NCI-H446 treated with DMSO at 0.1 percent for 48 hours (cell line): Measurements from ENCODE around the gene RHBDF2.
A peak's percentile ranks its signal among the peaks of the same experiment; 100 is the strongest.

ENCODE experiments used
- DNase-seq: peaks from one replicate; lab custom pipeline; 2025; lab: John Stamatoyannopoulos, UW

RHBDF2 gene

DNA sequence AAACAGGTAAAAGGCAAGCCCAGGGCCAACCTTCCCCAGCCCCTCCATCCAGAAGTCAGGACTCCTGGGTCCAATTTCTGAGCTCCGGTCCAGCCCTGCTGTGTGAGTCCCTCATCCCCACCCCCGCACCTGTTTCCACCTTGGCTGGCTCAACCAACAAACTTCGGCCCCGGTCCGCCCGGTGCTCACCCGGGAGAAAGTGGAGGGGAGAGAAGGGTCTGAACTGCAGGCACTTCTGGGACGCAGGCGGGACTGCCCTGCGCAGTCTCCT, 541 bp downstream of the RHBDF2 start:
- DNase-seq, result no peak

DNA sequence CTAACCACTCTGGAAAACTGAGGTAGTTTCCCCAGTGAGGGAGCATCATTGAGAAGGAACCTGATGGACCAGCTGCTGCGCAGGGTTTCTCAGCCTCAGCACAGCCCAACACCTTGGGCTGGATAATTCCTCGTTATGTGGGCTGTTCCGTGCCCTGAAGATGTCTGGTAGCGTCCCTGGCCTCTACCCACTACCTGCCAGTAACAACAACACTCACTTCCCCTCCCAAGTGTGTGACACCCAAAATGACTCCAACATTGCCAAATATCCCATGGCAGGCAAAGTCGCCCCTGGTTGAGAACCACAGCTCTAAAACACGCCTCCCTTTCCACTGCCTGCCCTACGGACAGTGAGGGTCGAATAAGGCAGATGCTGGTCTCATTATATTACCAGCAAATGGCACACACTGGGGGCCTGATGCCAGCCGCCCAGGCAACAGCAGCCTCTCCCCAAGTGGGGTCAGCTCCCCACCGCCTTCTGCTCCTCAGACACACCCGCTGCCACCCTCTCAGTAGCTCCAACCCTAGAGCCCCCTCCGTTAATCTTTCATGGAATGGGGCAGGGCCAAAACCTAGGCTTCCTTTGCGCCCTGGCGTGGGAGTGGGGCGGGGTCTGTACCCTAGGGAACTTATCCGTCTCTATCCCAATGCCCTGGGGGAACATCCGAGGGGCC, 1.0 kb downstream of the RHBDF2 start:
- DNase-seq, result no peak

DNA sequence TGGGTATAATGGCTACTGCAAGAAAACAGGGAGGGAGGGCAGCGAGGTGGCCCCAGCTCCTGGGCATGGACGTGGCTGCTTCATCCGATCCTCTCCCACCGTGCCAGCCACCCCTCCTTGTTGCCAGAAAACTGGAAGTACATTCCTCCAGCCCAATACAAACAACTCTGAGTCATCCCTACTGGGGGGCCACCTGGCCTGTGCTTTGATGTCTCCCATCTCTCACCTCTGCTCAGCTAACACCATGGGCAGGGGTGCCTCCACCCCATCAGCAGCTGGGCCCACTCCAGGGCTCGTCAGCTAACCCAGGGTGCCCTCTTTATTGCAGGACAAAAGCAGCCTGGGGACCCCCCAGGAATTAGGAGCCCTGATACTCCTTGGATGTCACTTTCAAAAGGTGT, 2.0 kb downstream of the RHBDF2 start:
- DNase-seq, result peak; percentile 6

DNA sequence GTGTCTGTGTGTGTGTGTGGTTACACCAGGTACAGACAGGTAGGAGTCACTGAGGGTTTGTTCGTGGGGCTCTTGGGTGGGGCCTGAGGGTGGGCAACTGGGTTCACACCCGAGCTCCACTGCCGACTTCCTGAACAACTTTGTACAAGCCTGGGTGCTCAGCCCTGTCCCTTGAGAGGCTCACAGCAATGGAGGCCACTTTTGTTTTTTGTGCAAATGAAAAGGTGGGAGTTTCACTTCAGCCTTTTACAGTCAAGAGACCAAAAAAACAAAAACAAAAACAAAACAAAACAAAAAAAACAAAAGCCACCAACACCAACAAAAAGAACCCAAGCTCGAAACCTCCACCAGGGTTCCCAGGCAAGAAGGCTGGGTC, 2.4 kb downstream of the RHBDF2 start:
- no peak for DNase-seq

DNA sequence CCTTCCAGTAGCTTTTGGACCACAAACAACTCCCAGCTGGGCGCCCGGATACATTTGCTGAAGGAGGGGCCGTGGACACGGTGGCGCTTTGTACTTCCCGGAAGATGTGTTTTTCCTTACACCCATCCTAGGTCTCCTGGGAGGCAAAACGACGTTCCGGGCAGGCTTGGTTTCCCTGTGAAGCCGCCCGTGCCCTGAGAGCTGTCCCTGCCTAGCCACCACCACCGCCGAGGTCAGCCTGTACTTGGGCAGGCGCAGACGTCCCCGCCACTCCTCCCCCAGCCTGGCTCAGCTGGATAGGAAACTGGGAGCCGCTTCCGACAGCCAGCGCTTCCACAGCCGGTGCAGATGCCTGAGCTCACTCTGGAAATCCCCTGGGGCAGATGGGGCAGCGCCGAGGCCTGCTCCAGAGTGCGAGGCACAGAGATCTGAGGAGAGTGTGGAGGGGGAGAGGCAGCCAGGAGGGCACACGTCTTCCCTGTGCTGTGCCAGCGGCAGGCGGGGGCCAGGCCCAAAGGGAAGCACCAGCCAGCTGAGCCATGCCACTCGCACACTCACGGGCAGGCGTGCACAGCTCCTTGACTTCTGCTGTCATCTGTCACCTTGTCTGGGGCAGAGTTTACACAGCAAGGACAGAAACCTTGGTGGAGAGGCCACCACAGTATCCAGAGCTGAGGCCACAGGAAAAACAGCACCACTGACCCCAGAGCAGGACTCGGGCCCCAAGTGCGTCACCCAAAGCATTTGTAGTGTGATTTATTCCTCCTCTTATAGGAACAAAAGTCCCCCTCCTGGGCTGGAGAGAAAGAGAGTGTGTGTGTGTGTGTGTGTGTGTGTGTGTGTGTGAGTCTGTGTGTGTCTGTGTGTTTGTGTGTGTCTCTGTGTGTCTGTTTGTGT, 3.0 kb downstream of the RHBDF2 start:
- peak; percentile 71 for DNase-seq

DNA sequence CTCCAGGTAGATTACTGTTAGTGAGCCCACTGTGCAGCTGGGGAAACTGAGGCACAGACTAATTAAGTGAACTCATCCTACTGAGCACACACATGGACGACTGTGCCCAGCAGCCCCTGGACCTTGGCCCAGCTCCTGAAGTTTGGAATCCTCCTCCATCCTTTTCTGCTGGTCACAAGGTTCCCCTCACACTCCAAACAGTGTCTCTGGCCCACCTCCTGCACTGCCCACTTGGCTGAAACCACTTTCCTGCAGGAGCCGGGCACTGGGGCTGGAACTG, 3.6 kb downstream of the RHBDF2 start:
- no peak for DNase-seq

DNA sequence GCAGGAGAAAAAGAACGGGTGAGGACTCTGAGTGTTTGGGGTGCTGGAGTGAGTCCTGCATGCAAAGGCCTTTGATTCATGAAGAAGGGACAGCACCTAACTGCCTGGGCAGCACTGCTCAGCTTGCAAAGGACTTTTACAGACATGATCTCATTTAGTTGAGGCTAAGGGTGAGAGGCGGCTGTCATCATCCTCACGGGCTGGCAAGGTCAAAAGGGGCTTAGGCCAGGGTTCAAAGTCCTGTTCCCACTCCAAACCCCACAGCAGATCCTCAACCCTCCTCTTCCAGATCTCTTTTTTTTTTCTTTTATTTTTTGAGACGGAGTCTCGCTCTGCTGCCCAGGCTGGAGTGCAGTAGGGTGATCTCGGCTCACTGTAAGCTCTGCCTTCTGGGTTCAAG, 4.8 kb downstream of the RHBDF2 start:
- no peak for DNase-seq

DNA sequence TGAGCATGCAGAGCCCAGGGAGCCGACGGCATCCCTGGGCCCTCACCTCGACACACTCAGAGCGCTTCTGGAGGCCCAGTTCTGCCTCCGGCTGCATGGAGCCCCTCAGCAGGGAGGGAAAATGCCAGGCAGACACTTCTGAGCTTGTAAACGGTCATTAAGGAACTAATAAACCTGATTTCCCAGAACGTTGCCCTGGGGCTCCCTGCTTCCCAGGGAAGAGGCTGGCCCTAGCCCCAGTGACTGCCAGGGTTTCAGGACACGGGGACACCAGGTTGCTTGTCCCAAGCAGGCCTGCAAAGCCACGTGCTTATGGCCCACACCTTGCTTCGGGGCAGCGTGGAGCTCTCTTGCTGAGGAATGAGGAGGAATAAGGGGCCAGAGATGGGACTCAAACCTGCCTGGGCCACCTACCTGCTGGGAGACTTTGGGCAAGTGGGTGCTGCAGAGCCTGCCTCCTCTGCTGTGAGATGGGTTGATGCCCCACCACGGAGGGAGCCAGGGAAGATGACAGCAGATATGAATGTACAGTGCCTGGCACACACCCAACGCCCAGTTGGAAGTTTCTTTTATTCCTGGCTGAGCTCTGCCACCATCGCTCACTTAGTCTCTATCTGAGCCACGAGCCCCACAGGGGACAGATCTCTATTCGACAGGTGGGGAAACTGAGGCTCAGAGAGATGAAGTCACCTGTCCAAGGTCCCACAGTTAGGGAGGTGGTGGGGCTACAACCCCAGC, 5.4 kb downstream of the RHBDF2 start:
- no peak for DNase-seq

DNA sequence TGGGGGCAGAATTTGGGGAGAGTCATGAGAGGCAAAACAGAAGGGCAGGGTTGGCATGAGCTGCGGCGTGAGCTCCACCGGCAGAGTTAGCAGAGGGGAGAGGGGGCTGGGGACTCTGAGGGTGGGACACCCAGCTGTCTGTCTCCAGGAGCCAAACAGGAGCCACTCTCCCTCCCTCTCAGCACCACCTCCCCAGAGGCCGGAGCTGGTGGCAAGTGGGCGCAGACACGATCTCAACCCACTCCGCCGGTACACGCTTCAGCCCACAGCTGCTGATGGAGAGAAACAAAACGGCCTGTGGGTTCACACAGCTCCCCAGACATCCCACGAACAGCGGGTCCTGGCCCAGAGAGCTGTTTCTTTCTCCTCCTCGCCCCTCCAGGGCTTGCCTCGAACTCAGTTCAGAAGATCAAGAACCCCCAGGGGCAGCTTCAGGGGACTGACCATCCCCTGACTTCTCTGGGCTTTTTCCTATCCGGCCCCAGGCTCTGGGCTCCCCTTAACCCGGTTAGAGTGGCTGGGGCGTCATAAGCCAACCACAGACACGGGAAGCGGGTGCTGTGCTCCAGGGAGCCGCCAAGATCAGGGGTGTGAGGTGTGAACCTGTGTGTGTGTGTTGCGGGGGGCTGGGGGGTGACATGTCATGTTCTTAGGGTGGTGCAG, 7.6 kb downstream of the RHBDF2 start:
- no peak for DNase-seq

DNA sequence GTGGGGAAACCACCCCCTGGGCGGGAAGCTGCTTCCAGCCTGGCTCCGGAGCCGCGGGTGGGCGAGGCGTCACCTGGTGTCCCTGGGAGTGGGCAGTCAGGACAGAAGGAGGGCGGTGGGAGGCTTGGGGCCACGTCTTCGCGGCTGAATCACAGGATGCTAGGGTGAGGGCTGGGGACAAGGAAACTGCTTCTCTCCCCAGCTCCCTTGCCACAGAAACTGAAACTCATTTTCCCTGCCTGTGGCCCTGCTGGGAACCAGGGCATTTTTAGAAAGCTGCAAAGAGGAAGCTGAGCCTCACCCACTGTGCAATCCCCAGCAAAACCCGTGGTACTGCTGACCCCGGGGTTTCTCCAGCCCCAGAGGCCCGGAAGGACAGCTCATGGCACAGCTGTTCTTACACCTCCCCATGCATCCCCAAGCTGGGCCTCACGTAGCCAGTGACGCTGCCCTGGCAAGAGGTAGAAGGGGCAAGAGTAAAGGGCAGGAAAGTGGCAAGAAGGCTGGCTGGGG, 8.2 kb downstream of the RHBDF2 start:
- DNase-seq, result no peak

DNA sequence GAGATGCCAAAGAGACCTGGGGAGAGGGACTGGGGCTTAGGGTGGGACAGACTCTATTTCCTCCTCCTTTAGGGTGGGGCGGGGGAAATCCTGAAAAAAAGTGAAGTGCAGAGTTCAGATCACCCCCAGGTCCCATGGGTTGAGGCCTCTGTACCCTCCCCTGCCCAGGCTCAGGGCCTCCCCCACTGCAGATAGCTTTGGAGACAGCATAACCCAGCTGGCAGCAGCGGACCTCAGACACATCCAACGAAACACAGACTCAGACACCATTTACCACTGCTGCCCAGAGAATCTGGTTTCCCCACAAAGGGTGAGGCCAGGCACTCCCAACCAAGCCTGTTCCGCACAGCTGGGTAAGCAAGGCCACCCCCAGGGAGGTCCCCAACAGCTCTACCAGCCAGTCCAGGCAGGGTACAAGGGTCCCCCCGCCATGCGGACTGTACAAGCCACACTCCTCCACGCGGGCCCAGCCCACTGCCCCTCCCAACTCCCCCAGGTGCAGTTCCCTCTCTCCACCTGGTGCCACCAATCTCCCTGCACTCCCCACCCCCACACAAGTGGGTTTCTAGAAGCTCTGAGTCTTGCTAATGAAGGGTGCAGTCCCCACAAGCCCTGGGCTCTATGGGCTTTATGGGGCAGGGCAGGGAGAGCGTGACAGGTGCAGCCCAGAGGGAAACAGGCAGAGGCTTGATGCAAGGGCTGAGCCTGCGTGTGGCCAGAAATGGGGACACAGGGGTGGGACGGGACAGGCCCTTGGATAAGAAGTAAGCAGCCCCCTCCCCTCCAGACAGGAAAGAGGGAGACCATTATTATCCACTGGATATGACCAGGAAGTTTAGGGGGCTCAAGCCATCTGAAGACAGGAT, 8.9 kb downstream of the RHBDF2 start:
- DNase-seq, result no peak

DNA sequence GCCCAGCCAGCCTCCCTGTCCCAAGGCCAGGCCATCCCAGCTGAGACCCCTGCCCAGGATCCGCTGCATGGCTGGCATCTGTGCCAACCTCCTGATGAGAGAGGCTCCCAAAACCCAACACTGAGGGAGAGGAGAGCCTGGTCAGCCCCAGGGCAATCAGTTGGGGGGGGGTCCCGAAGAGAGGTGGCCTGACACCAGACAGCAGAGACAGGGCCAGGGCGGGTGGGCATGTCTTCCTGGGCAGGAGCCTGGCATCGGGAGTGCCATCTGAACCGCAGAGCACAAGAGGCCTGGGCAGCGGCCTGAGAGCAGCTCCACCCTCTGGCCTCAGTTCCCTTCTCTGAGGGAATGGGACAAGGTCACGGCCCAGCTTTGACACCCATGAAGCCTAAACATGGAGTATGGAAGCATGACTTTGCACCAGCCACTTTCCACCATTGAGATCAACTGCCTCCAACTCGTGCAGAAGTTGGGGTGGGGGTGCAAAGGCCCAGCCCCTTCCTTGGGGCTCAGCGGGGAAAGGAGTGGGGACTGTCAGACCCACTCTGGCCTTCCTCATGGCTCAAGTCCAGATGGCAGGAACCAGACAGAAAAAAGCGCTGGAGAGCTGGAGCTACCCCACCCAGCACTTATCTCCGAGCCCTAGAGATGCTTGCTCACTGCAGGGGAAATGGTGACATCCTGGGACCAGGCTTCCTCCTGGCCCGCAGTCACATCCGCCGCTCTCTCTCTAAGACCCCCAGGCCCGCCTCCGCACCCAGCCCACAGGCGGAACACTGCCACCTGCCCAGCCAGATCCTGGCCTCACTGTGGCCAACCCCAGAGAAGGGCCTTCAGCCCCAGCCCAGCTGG, 9.7 kb downstream of the RHBDF2 start:
- DNase-seq, result no peak

DNA sequence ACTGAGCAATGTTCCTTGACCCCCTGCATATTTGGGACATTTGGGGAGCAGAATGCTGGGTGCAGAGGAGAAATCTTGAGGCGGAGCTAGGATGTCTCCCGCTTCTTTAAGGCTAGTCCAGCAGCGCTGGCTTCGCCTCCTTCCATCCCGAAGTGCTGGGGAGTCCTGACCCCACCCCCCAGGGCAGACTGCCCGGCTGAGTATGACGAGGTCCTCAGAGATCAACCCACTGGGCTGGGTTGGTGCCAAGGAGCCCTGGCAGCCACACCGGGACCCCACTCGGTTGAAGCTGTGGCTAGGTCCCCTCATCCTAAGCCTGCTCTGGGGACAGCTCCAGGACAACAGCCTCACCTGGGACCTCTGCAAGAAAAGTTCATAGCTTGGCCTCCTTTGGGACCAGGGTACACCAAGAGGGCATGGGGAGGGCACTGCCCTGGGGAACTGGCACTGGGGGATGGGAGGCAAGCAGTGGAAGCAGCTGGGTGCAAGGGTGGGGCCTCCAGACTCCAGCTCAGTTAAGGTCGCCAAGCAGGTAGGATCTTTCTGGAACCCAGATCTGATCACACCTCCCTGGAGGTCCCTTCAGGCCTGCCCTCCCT, 11.0 kb downstream of the RHBDF2 start:
- no peak for DNase-seq

DNA sequence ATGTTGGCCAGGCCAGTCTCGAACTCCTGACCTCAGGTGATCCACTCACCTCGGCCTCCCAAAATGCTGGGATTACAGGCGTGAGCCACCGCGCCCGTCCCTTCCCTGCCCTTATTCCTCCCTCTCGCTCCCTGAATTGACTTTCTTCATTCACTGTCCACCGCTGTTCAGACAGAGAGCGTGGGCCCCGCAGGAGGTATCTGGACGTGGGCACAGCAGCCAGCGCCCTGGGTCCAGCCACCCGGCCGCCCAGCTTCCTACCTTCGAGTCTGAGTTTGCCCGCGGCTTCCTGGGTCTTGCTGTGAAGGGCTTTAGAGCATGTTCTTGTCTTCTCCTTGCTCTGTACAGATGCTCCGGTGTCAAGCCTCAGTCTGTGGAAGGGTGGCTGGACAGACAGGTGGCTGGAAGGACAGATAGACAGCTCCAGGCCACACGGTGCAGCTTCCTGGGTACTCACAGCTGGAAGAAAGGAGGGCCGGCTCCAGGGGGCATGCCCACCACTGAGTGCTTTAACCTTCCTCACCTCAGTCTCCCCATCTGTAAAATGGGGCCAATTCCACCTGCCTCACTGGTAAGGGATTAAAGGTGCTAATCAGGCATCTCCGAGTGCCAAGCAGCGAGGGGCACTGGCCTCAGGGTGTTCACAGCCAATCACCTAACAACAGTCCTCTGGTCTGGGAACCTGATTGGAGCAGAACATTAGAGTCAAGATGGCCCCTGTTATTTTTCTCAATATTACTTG, 13.6 kb downstream of the RHBDF2 start:
- DNase-seq, result no peak

DNA sequence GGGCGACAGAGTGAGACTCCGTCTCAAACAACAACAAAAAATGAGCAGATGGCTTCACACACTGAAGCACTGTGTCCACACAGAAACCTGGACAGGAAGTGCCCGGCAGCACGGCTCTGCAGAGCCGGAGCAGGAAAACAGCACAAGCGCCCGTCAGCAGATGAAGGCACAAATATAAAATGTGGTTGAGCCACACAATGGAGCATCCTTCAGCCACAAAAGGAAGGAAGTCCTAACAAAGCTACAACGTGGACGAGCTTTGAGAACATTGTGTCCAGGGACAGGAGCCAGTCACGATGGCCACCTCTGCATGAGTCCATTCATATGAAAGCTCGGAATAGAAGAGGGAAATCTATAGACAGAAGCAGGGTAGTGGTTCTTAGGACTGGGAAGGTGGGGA, 15.7 kb downstream of the RHBDF2 start:
- DNase-seq, result no peak

DNA sequence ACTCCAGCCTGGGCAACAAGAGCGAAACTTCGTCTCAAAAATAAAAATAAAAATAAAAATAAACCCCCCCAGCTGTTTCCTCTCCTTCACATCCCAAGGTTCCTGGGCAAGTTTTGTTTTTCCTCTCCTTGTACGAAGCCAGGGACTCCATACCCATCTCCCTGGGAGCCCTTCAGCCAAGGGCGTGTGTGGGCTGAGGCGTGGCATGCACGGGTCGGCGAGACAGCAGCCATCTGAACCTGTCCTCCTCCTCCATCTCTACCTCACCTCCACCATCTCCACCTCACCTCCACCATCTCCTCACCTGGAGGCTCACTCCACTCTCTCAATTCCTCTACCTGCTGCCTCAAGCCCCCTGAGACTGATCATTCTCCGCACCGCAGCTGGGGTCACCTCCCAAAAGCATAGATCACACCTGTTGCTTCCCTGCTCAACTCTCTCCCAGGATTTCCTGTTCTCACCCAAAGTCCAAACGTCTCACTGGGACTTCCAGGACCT, 16.9 kb downstream of the RHBDF2 start:
- DNase-seq, result no peak

DNA sequence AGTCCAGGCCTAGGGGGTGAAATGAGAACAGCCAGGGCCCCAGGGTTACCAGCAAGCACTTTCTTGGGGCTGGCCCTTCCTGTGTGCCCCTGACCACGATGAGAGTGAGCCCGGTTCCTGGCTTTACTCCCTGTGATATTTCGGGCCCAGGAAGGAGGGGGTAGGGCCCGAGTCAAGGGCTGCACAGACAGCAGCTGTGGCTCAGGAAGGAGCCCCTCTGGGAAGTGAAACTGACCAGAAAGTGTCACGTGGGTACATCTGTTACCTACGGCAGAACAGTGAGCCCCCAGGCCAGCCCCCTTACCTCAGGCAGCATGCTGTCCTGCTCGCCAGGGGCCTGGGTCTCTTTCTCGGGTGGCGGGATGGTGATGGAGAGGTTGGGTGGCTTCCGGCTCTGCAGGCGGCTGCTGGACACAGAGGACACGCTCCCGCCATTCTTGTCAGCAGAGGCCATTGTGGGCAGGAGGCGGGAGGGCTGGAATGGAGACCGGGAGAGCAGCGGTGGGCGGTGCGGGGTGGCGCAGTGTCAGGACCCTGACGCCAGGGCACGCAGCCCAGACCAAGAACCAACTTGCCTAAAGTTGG, 20.1 kb downstream of the RHBDF2 start:
- no peak for DNase-seq

DNA sequence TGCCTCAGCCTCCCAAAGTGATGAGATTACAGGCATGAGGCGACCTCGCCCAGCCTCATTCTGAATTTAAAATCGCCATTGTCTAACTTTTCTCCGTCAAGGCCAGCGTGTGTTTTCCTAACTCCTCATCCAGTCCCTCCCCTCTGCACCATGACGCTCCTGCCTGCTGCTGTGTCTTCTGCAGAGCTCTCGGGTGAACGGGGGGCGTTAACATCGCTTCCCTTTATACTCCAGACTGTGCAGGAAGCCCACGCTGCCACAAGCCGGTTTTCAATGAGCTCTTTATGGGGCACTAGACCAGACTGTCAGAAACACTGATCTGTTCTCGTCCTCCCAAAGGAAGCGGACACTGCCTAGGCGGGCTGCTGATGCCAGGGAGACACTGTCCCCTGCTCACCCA, 20.6 kb downstream of the RHBDF2 start:
- DNase-seq, result no peak

DNA sequence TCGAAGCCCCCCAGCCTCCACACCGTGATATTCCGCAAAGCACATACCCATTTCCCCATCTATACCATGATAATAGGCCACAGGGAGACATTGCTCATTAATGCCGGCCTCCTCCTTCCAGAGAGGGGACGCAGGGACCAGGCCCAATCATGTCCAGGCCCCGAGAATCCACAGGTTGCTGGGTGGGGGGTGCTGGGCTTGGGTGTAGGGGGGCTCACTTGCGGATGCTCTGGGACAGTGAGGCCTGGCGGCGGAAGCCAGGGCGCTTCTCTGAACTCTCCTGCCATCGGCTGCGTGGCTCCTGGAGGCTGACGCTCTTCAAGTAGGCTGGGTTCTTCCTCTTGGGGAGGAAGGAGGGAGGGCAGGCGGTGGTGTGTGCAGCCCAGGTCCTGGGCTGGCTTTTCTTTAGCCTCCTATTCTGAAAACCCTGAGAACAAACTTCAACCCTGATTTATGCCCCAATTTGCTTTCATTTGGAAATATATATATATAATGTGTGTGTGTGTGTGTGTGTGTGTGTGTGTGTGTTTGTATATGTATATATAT, 21.6 kb downstream of the RHBDF2 start:
- DNase-seq, result no peak
